NK-92 treated with Interleukin-12 subunit alpha and Interleukin-12 subunit beta, amount 100 ng/mL, for 24 hours (cell line): ENCODE results near the gene PRPF19.
A peak's percentile ranks its signal among the peaks of the same experiment; 100 is the strongest.

Experiments
- DNase-seq: peaks from one replicate; lab custom pipeline; 2025; lab: John Stamatoyannopoulos, UW

Gene PRPF19

GRCh38 chr11:60841797-60842667, 64.4 kb downstream of the PRPF19 start, which contains the start of gene CCDC86:
TSS of gene CCDC86 (plus strand) at chr11:60842113. CDS start at chr11:60842125, 12 bp downstream.
- DNase-seq: peak; percentile 95
